ENCODE data around the gene TUBGCP4. TPM values are rescaled to one million over a fixed set of nuclear protein-coding genes. Genes with fewer than 3 reads are reported as not detected.
A peak's percentile ranks its signal among the peaks of the same experiment; 100 is the strongest.

Gene TUBGCP4
- polyA plus RNA-seq, 2 of the 4 experiments (the other 2 are of a cell fraction): 6.7 to 10.4 TPM

DNA sequence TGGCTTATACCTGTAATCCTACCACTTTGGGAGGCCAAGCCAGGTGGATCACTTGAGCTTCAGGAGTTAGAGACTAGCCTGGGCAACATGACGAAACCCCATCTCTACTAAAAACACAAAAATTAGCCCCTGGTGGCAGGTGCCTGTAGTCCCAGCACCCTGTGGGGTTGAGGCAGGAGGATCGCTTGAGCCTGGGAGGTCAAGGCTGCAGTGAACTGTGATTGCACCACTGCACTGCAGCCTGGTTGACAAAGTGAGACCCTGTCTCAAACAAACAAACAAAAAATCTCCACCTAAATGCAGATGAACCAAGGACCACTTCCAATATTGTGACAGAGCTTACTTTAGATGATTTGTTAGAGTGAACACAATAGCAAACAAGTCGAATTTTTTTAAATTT lies 68.4 kb downstream of the TUBGCP4 start:
- ChIA-PET POLR2A (no interaction called here), CTCF (interaction anchor here (0.9 kb wide), 1 partner anchor 83 kb away, joined by 3 read pairs; no protein-coding TSS in a partner anchor)
- H3K27ac ChIP-seq: peak overlapping the region; percentile 19 to 92; a peak in 2 of 6 replicates
- TF ChIP-seq NPAS2 (CRISPR knock-in tag; IDR thresholded peaks at IDR 0.05; ENCODE audit: borderline replicate concordance): no peak
- no peak for TF ChIP-seq BHLHE40 (IDR thresholded peaks at IDR 0.05; ENCODE audit: low read depth, low read length)
- TF ChIP-seq ZFP36 (IDR thresholded peaks at IDR 0.05; ENCODE audit: borderline replicate concordance, partially characterized antibody): no peak
- TF ChIP-seq, protein P1, sequence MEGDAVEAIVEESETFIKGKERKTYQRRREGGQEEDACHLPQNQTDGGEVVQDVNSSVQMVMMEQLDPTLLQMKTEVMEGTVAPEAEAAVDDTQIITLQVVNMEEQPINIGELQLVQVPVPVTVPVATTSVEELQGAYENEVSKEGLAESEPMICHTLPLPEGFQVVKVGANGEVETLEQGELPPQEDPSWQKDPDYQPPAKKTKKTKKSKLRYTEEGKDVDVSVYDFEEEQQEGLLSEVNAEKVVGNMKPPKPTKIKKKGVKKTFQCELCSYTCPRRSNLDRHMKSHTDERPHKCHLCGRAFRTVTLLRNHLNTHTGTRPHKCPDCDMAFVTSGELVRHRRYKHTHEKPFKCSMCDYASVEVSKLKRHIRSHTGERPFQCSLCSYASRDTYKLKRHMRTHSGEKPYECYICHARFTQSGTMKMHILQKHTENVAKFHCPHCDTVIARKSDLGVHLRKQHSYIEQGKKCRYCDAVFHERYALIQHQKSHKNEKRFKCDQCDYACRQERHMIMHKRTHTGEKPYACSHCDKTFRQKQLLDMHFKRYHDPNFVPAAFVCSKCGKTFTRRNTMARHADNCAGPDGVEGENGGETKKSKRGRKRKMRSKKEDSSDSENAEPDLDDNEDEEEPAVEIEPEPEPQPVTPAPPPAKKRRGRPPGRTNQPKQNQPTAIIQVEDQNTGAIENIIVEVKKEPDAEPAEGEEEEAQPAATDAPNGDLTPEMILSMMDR (IDR thresholded peaks at IDR 0.05): no peak
- no peak for TF ChIP-seq CHD4 (IDR thresholded peaks at IDR 0.05; ENCODE audit: borderline replicate concordance)
- no peak for TF ChIP-seq RNF2 (IDR thresholded peaks at IDR 0.05; ENCODE audit: borderline replicate concordance, low read depth)
- TF ChIP-seq JUNB (IDR thresholded peaks at IDR 0.05): no peak
- ATAC-seq (no peak), DNase-seq (ENCODE audit: low read depth in 1 of 2, low spot score in 1 of 2) (no peak), FAIRE-seq (no peak)
- no peak overlapping the region for H3K4me3 ChIP-seq
- H3K4me1 ChIP-seq: peaks cover 22% of the 10 kb centered on the region
- WGBS (ENCODE audit: missing lambda C conversion rate): 49% methylated on average over 2 of the region's 3 CpGs
- H3K4me2 ChIP-seq: no peak overlapping the region
- H3K9me3 ChIP-seq: no peaks in the 10 kb centered on the region

DNA sequence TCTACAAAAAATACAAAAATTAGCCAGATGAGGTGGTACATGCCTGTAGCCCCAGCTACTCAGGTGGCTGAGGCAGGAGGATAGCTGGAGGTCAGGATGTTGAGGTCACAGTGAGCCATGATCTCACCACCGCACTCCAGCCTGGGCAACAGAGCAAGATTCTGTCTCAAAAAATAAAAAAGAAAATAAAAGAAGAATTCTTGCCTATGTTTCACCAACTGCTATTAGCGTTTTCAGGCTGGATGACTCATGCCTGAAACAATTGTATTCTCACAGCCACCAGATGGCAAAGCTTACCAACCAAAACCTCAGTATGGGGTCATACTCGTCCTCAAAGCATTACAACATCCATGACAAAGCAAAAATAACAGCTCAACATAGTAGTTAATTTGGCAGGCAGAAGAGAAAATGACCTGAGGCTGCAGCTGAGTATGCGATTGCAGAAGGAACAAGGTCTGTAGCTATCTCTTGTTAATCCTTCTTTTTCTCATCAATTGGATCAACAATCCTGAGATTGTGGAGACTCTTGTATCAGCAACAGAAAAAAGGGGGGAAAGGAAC lies 69.9 kb downstream of the TUBGCP4 start:
- Histone ChIP-seq H3K4me2 (peak overlapping the region; percentile 52), H3K9me3 (no peaks in the 10 kb centered on the region), H3K4me3 (no peak overlapping the region), H3K4me1 (peaks cover 22% of the 10 kb centered on the region), H3K27ac (peak overlapping the region; percentile 73 to 92)
- DNase-seq (ENCODE audit: low read depth in 1 of 2, low spot score in 1 of 2) (peak; percentile 76 to 89), ATAC-seq (peak; percentile 99 to 100), FAIRE-seq (peak; percentile 51)
- TF ChIP-seq SMC3 (IDR thresholded peaks at IDR 0.05) (peak; percentile 66), JUN (IDR thresholded peaks at IDR 0.05) (peak in 1 of 2 experiments; percentile 37; a peak in 1 of 5 replicates), RAD21 (conservative IDR thresholded peaks at IDR 0.05 in 1 of 2, IDR thresholded peaks at IDR 0.05 in 1 of 2) (peak; percentile 71 to 81), NR3C1 (IDR thresholded peaks at IDR 0.05) (no peak), MAFK (IDR thresholded peaks at IDR 0.05; ENCODE audit: partially characterized antibody) (peak; percentile 97), NFE2L2 (conservative IDR thresholded peaks at IDR 0.05; ENCODE audit: low read length) (peak; percentile 86), FOSL2 (IDR thresholded peaks at IDR 0.05) (peak; percentile 65), FOSL2 (CRISPR knock-in tag; IDR thresholded peaks at IDR 0.05) (peak; percentile 97), JUNB (IDR thresholded peaks at IDR 0.05) (peak; percentile 41), CHD4 (IDR thresholded peaks at IDR 0.05; ENCODE audit: borderline replicate concordance) (no peak), CEBPB (IDR thresholded peaks at IDR 0.05) (peak; percentile 67 to 91), POLR2AphosphoS2 (conservative IDR thresholded peaks at IDR 0.05; ENCODE audit: low read length) (no peak)
- TF ChIP-seq, protein P2, sequence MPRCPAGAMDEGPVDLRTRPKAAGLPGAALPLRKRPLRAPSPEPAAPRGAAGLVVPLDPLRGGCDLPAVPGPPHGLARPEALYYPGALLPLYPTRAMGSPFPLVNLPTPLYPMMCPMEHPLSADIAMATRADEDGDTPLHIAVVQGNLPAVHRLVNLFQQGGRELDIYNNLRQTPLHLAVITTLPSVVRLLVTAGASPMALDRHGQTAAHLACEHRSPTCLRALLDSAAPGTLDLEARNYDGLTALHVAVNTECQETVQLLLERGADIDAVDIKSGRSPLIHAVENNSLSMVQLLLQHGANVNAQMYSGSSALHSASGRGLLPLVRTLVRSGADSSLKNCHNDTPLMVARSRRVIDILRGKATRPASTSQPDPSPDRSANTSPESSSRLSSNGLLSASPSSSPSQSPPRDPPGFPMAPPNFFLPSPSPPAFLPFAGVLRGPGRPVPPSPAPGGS (IDR thresholded peaks at IDR 0.05): no peak
- TF ChIP-seq, protein P1 (IDR thresholded peaks at IDR 0.05): peak; percentile 60
- 7% methylated on average over 4 of the region's 4 CpGs for WGBS (ENCODE audit: missing lambda C conversion rate)
- ChIA-PET POLR2A (interaction anchor here (1.8 kb wide), 1 partner anchor 70 kb away, joined by 10 read pairs; no protein-coding TSS in a partner anchor), CTCF (interaction anchor here (0.5 to 2.1 kb wide), 14 partner anchors 9 to 329 kb away, joined by 3 to 30 read pairs (median 4); partner anchors contain the start of gene TP53BP1)
